Gastroesophageal sphincter (tissue), 3 donors: ENCODE data around the gene TMED1.

Source experiments
- EP300 ChIP-seq: sonication (generic); formaldehyde crosslinking; IDR thresholded peaks from one replicate; pipeline ENCODE4 v1.6.1; 2017; ENCODE audit warnings: antibody characterized with exemption, mild to moderate bottlenecking
- POLR2AphosphoS5 ChIP-seq: sonication (generic); formaldehyde crosslinking; IDR thresholded peaks from one replicate; pipeline ENCODE4 v1.6.1; 2017; ENCODE audit warnings: antibody characterized with exemption
- TF ChIP-seq, protein P1 (sequence below), 4 experiments: fragments of 200-600 bp in 2 of 4; fragments of 450-650 bp in 2 of 4; sonication (generic) in 1 of 4; IDR thresholded peaks; one replicate each; pipeline ENCODE4 v1.5.1; 2017 to 2019; ENCODE audit warnings: antibody characterized with exemption in 4 of 4, mild to moderate bottlenecking in 2 of 4, moderate library complexity in 2 of 4

DNA sequence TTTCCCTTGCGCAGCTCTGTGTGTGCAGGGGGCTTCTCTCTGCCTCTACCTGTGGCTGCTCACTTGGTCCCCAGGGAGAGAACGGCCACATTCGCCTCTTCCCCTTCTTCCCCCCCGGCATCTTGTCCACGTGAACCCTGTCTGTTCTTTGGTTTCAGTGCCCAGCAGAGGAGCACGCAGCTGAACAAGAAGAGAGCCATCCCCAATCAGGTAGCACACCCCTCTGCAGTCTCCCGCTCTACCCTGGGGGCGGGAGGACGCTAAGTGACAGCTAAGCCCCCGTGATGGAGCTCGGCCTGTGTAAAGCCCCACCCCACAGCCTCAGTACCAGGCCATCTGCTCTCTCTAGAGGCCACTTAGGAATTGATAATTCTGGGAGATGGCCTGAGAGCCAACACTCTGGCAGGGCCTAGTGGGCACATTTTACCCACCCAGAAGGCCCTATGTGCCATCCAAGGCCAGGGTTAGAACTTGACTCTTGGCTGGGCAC, 30.2 kb downstream of the TMED1 start:
- TF ChIP-seq, protein P1, sequence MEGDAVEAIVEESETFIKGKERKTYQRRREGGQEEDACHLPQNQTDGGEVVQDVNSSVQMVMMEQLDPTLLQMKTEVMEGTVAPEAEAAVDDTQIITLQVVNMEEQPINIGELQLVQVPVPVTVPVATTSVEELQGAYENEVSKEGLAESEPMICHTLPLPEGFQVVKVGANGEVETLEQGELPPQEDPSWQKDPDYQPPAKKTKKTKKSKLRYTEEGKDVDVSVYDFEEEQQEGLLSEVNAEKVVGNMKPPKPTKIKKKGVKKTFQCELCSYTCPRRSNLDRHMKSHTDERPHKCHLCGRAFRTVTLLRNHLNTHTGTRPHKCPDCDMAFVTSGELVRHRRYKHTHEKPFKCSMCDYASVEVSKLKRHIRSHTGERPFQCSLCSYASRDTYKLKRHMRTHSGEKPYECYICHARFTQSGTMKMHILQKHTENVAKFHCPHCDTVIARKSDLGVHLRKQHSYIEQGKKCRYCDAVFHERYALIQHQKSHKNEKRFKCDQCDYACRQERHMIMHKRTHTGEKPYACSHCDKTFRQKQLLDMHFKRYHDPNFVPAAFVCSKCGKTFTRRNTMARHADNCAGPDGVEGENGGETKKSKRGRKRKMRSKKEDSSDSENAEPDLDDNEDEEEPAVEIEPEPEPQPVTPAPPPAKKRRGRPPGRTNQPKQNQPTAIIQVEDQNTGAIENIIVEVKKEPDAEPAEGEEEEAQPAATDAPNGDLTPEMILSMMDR (IDR thresholded peaks at IDR 0.05): no peak
- TF ChIP-seq EP300: no peak
- no peak for TF ChIP-seq POLR2AphosphoS5
